Neural progenitor cell (in vitro differentiated cells): Measurements from ENCODE around the gene SLC2A10. TPM values are rescaled to one million over a fixed set of nuclear protein-coding genes. Genes with fewer than 3 reads are reported as not detected.
A peak's percentile ranks its signal among the peaks of the same experiment; 100 is the strongest.

Experiments
- DNase-seq: peaks from one replicate; pipeline ENCODE4 v3.0.0-alpha.2; 2016; ENCODE audit warnings: low spot score
- H2AFZ ChIP-seq: fragments of 200-600 bp; sonication (generic); replicated peaks from 2 replicates; pipeline ENCODE4 v1.6.1; 2016; ENCODE audit warnings: antibody characterized with exemption
- H3F3A ChIP-seq: fragments of 200-600 bp; sonication (generic); 2 replicates; pipeline ENCODE4 v1.6.1; 2016; ENCODE audit warnings: antibody characterized with exemption, low read depth
- H3K27ac ChIP-seq: fragments of 200-600 bp; sonication (generic); 2 replicates; pipeline ENCODE4 v1.5.1; 2016; ENCODE audit warnings: mild to moderate bottlenecking
- H3K27me3 ChIP-seq: fragments of 200-600 bp; sonication (generic); 2 replicates; pipeline ENCODE4 v1.6.1; 2016; ENCODE audit warnings: mild to moderate bottlenecking, moderate library complexity
- H3K36me3 ChIP-seq: fragments of 200-600 bp; sonication (generic); 2 replicates; pipeline ENCODE4 v1.5.1; 2016
- H3K4me1 ChIP-seq: fragments of 200-600 bp; sonication (generic); 2 replicates; pipeline ENCODE4 v1.6.1; 2016; ENCODE audit warnings: mixed run types
- H3K4me2 ChIP-seq: fragments of 200-600 bp; sonication (generic); 2 replicates; pipeline ENCODE4 v1.6.1; 2016
- H3K4me3 ChIP-seq: fragments of 200-600 bp; sonication (generic); 2 replicates; pipeline ENCODE4 v1.5.1; 2016
- H3K79me2 ChIP-seq: fragments of 200-600 bp; sonication (generic); 2 replicates; pipeline ENCODE4 v1.6.1; 2016; ENCODE audit warnings: low read depth
- H3K9ac ChIP-seq: fragments of 200-600 bp; sonication (generic); 2 replicates; pipeline ENCODE4 v1.6.1; 2016
- H3K9me3 ChIP-seq: fragments of 200-600 bp; sonication (generic); 2 replicates; pipeline ENCODE4 v1.5.1; 2016; ENCODE audit warnings: low read depth
- H4K20me1 ChIP-seq: fragments of 200-600 bp; sonication (generic); 2 replicates; pipeline ENCODE4 v1.6.1; 2016; ENCODE audit warnings: low read depth
- H3K27ac Mint-ChIP-seq: 3 replicates; pipeline ENCODE4 v1.8.0; 2021; ENCODE audit warnings: mixed read lengths
- H3K27me3 Mint-ChIP-seq: 2 replicates; pipeline ENCODE4 v1.8.0; 2022; ENCODE audit warnings: low read depth, mild to moderate bottlenecking, inconsistent platforms, moderate library complexity, mixed read lengths; ENCODE audit not compliant: insufficient read depth
- H3K36me3 Mint-ChIP-seq: 3 replicates; pipeline ENCODE4 v1.8.0; 2021; ENCODE audit warnings: mixed read lengths
- H3K4me1 Mint-ChIP-seq: 3 replicates; pipeline ENCODE4 v1.8.0; 2021; ENCODE audit warnings: mixed read lengths
- H3K4me3 Mint-ChIP-seq: 3 replicates; pipeline ENCODE4 v1.8.0; 2021; ENCODE audit warnings: mild to moderate bottlenecking, moderate library complexity, mixed read lengths
- H3K9me3 Mint-ChIP-seq: 3 replicates; pipeline ENCODE4 v1.8.0; 2020; ENCODE audit warnings: mixed read lengths
- EZH2 ChIP-seq: fragments of 200-600 bp; sonication (generic); IDR thresholded peaks from 2 replicates; pipeline ENCODE4 v1.6.1; 2017; ENCODE audit warnings: antibody characterized with exemption, mild to moderate bottlenecking, moderate library complexity
- EZH2phosphoT487 ChIP-seq: fragments of 200-600 bp; sonication (generic); IDR thresholded peaks from 2 replicates; pipeline ENCODE4 v1.6.1; 2017; ENCODE audit warnings: antibody characterized with exemption
- total RNA-seq: library from RNA; depleted of rRNA; stranded (reverse); fragments of >200 nt; gene quantifications from 2 replicates; pipeline ENCODE4 v1.2.3, GENCODE V29; 2015; ENCODE audit warnings: low replicate concordance
- TF ChIP-seq, protein P1 (sequence below): fragments of 200-600 bp; sonication (generic); IDR thresholded peaks from 2 replicates; pipeline ENCODE4 v1.5.1; 2017; ENCODE audit warnings: antibody characterized with exemption, mild to moderate bottlenecking

The SLC2A10 gene
- total RNA-seq, 1 donor from 2014 or later, result 9.6 TPM

DNA sequence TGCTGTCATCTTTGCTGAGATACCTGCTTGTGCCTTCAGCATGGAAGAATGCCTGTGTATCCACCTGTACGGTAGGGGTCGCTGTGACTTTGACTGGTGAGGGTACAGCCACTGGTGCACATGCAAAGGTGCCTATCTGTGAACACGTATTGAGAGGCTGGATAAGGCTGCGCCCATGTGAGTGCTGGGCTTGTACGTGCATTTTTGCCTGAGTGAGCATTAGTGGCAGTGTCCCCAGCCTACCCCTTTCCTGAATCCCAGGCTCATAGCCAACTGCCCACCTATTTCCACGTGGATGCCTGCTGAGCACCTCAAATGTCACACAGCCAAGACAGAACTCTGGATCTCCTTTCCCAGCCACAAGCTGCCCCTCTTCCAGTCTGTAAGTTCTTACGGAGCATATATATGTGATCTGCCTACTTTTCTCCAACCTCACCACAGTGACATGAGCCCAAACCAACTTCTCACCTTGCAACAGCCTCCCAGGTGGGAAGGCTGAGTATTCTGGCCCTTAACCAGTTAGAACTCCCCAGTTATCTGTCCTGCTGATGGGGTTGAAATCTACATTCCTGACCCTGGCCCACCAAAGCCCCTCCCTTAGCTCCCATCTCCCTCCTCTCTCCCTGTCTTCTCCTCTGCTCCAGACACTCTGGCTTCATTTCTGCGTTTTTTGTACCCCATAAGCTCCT, 1.1 kb upstream of the SLC2A10 start:
- no peak overlapping the region for H3K27ac ChIP-seq
- Mint-ChIP-seq H3K4me3 (peak overlapping the region; percentile 85), H3K27me3 (peaks cover 9% of the 10 kb centered on the region), H3K9me3 (peaks cover 7% of the 10 kb centered on the region), H3K27ac (no peak overlapping the region), H3K36me3 (peaks cover 7% of the 10 kb centered on the region), H3K4me1 (peaks cover 44% of the 10 kb centered on the region)
- no peak overlapping the region for H3K4me2 ChIP-seq
- DNase-seq, result peak; percentile 43
- peaks cover 28% of the 10 kb centered on the region for H3F3A ChIP-seq
- peaks cover 25% of the 10 kb centered on the region for H3K4me1 ChIP-seq
- no peak overlapping the region for H3K4me3 ChIP-seq
- peaks cover 5% of the 10 kb centered on the region for H3K9me3 ChIP-seq
- no peaks in the 10 kb centered on the region for H3K27me3 ChIP-seq
- no peaks in the 10 kb centered on the region for H4K20me1 ChIP-seq
- no peaks in the 10 kb centered on the region for H3K79me2 ChIP-seq
- no peaks in the 10 kb centered on the region for H3K36me3 ChIP-seq
- TF ChIP-seq EZH2, result no peak
- TF ChIP-seq, protein P1, sequence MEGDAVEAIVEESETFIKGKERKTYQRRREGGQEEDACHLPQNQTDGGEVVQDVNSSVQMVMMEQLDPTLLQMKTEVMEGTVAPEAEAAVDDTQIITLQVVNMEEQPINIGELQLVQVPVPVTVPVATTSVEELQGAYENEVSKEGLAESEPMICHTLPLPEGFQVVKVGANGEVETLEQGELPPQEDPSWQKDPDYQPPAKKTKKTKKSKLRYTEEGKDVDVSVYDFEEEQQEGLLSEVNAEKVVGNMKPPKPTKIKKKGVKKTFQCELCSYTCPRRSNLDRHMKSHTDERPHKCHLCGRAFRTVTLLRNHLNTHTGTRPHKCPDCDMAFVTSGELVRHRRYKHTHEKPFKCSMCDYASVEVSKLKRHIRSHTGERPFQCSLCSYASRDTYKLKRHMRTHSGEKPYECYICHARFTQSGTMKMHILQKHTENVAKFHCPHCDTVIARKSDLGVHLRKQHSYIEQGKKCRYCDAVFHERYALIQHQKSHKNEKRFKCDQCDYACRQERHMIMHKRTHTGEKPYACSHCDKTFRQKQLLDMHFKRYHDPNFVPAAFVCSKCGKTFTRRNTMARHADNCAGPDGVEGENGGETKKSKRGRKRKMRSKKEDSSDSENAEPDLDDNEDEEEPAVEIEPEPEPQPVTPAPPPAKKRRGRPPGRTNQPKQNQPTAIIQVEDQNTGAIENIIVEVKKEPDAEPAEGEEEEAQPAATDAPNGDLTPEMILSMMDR, result peak; percentile 50
- peak overlapping the region; percentile 91 for H2AFZ ChIP-seq
- no peak overlapping the region for H3K9ac ChIP-seq

DNA sequence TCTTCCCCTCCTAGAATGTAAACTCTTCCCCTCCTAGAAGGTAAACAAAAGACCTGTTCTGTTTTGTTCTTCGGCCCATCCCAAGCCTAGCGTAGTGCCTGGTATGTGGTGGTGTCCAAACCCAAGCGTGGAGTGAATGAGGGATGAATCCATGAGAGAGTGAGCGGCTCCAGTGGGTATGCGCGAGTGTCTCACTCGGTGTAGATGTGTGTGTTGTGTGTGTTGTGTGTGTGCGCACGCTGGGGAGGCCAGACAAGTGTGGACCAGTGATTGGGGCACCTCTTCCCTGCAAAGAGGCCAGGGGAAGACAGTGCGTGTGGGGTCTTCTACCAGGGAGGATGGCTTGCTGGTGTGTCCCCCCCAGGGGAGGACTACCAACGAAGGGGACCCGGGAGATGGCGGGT, 392 bp upstream of the SLC2A10 start:
- Mint-ChIP-seq H3K27ac (peak overlapping the region; percentile 97), H3K9me3 (peaks cover 7% of the 10 kb centered on the region), H3K27me3 (peaks cover 7% of the 10 kb centered on the region), H3K4me1 (peaks cover 45% of the 10 kb centered on the region), H3K36me3 (peaks cover 7% of the 10 kb centered on the region), H3K4me3 (peak overlapping the region; percentile 85)
- Histone ChIP-seq H2AFZ (peak overlapping the region; percentile 91), H3K79me2 (no peaks in the 10 kb centered on the region), H3K4me2 (peak overlapping the region; percentile 91), H3K4me1 (peaks cover 25% of the 10 kb centered on the region), H3K4me3 (peak overlapping the region; percentile 60), H3K9me3 (peaks cover 5% of the 10 kb centered on the region), H3K27me3 (no peaks in the 10 kb centered on the region), H3K36me3 (no peaks in the 10 kb centered on the region), H3K9ac (no peak overlapping the region), H3F3A (peaks cover 28% of the 10 kb centered on the region), H4K20me1 (no peaks in the 10 kb centered on the region), H3K27ac (no peak overlapping the region)
- no peak for TF ChIP-seq EZH2
- TF ChIP-seq, protein P1, result no peak
- no peak for TF ChIP-seq EZH2phosphoT487
- DNase-seq, result no peak

DNA sequence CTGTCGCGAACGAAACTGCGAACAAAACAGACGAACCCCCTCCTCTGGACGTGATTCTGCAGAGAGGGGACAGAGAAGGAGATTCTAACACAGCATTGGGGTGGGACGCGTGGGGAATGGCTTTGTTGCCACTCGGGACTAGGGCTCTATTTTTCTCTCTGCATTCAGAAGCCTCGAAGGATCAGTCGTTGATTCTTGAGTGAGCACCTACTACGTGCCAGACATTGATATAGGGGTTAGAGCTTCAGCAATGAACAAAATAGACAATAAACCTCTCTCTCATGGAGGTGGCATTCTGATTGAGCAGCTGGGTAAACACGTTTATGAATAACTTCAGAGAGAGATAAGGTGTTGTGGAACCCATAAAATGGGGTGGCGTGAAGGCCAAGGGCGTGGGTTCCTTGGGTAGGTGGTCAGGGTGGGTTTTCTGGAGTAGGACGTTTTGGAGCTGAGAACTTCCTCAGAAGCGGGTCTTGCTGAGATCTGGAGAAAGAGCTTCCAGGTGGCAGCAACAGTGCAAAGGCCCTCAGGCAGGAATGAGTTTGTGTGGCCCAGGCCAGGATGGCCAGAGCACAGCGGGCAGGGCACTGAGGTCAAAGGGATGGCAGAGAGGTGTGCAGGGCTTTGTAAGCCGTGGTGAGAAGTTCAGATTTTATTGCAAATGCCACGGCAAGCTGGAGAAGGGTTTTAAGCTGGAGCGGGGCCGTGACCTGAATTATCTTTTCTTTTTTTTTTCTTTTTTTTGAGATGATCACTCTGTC, 884 bp downstream of the SLC2A10 start:
- Mint-ChIP-seq H3K27me3 (peaks cover 7% of the 10 kb centered on the region), H3K4me1 (peaks cover 40% of the 10 kb centered on the region), H3K36me3 (peaks cover 7% of the 10 kb centered on the region), H3K4me3 (peak overlapping the region; percentile 91), H3K9me3 (peaks cover 7% of the 10 kb centered on the region), H3K27ac (peak overlapping the region; percentile 95)
- TF ChIP-seq, protein P1, result no peak
- no peak for TF ChIP-seq EZH2
- no peak for TF ChIP-seq EZH2phosphoT487
- Histone ChIP-seq H3K9ac (peak overlapping the region; percentile 5), H3K36me3 (no peaks in the 10 kb centered on the region), H3K27me3 (no peaks in the 10 kb centered on the region), H2AFZ (peak overlapping the region; percentile 91), H3K4me3 (peak overlapping the region; percentile 60), H3K27ac (no peak overlapping the region), H3K4me2 (peak overlapping the region; percentile 91), H3K79me2 (no peaks in the 10 kb centered on the region), H3F3A (peaks cover 17% of the 10 kb centered on the region), H3K4me1 (peaks cover 23% of the 10 kb centered on the region), H3K9me3 (peaks cover 5% of the 10 kb centered on the region), H4K20me1 (no peaks in the 10 kb centered on the region)
- DNase-seq, result no peak
